ENCODE results near the gene BORCS6. TPM values are rescaled to one million over a fixed set of nuclear protein-coding genes. Genes with fewer than 3 reads are reported as not detected.
A peak's percentile ranks its signal among the peaks of the same experiment; 100 is the strongest.

BORCS6 gene
- total and polyA plus RNA-seq, 2 of the 13 experiments (the other 11 are each of a cell fraction or from before 2014, with no cell fraction given) = 2.0 to 5.1 TPM

DNA sequence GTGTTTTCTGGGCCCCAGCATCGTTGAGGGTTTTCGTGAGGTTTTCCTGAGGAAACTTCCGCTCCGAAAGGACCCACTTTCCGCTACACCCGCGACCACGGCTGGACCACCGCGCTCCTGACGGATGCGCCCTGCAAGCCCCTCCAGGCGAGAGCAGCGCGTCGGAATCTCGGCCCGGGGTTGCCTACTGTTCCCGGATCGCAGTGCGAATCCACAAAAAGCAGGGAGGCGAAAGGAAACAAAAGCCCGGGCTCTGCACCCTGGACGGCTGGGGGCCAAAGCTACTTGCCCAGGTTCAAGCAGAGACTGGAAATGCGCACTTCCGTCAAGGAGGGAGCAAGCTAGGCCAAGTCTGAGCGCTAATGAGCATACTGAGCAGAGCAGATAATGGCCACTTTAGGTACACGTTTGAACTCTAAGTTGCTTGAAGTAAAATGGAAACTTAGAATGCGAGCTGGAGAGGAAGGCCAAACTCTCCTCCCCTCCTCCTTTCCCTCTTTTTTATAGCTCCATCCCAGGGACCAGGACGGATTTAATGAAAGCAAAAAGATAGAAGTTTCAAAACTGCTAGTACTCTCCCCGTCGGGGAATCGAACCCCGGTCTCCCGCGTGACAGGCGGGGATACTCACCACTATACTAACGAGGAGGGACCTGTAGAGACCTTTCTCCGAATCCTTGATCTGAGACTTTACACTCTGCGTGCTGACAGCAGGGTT lies 31.8 kb upstream of the BORCS6 start (continued):
- TF ChIP-seq, protein P1, sequence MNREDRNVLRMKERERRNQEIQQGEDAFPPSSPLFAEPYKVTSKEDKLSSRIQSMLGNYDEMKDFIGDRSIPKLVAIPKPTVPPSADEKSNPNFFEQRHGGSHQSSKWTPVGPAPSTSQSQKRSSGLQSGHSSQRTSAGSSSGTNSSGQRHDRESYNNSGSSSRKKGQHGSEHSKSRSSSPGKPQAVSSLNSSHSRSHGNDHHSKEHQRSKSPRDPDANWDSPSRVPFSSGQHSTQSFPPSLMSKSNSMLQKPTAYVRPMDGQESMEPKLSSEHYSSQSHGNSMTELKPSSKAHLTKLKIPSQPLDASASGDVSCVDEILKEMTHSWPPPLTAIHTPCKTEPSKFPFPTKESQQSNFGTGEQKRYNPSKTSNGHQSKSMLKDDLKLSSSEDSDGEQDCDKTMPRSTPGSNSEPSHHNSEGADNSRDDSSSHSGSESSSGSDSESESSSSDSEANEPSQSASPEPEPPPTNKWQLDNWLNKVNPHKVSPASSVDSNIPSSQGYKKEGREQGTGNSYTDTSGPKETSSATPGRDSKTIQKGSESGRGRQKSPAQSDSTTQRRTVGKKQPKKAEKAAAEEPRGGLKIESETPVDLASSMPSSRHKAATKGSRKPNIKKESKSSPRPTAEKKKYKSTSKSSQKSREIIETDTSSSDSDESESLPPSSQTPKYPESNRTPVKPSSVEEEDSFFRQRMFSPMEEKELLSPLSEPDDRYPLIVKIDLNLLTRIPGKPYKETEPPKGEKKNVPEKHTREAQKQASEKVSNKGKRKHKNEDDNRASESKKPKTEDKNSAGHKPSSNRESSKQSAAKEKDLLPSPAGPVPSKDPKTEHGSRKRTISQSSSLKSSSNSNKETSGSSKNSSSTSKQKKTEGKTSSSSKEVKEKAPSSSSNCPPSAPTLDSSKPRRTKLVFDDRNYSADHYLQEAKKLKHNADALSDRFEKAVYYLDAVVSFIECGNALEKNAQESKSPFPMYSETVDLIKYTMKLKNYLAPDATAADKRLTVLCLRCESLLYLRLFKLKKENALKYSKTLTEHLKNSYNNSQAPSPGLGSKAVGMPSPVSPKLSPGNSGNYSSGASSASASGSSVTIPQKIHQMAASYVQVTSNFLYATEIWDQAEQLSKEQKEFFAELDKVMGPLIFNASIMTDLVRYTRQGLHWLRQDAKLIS (CRISPR knock-in tag; IDR thresholded peaks at IDR 0.05) = no peak
- TF ChIP-seq, protein P2, sequence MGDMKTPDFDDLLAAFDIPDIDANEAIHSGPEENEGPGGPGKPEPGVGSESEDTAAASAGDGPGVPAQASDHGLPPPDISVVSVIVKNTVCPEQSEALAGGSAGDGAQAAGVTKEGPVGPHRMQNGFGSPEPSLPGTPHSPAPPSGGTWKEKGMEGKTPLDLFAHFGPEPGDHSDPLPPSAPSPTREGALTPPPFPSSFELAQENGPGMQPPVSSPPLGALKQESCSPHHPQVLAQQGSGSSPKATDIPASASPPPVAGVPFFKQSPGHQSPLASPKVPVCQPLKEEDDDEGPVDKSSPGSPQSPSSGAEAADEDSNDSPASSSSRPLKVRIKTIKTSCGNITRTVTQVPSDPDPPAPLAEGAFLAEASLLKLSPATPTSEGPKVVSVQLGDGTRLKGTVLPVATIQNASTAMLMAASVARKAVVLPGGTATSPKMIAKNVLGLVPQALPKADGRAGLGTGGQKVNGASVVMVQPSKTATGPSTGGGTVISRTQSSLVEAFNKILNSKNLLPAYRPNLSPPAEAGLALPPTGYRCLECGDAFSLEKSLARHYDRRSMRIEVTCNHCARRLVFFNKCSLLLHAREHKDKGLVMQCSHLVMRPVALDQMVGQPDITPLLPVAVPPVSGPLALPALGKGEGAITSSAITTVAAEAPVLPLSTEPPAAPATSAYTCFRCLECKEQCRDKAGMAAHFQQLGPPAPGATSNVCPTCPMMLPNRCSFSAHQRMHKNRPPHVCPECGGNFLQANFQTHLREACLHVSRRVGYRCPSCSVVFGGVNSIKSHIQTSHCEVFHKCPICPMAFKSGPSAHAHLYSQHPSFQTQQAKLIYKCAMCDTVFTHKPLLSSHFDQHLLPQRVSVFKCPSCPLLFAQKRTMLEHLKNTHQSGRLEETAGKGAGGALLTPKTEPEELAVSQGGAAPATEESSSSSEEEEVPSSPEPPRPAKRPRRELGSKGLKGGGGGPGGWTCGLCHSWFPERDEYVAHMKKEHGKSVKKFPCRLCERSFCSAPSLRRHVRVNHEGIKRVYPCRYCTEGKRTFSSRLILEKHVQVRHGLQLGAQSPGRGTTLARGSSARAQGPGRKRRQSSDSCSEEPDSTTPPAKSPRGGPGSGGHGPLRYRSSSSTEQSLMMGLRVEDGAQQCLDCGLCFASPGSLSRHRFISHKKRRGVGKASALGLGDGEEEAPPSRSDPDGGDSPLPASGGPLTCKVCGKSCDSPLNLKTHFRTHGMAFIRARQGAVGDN (CRISPR knock-in tag; IDR thresholded peaks at IDR 0.05) = peak; percentile 65
- TF ChIP-seq ZNF777 (CRISPR knock-in tag; IDR thresholded peaks at IDR 0.05) (peak; percentile 85), GABPA (IDR thresholded peaks at IDR 0.05; ENCODE audit: low read depth, low read length) (no peak), GABPA (CRISPR knock-in tag; IDR thresholded peaks at IDR 0.05; ENCODE audit: low read depth) (no peak), ZNF17 (CRISPR knock-in tag; IDR thresholded peaks at IDR 0.05) (peak; percentile 56; the same call in 1 of the 2 replicates), TGIF2 (CRISPR knock-in tag; IDR thresholded peaks at IDR 0.05) (peak; percentile 42; the same call in 1 of the 2 replicates), YEATS2 (CRISPR knock-in tag; IDR thresholded peaks at IDR 0.05; ENCODE audit: borderline replicate concordance) (0 out of 2 replicates have a peak, but pooled peaks have one; percentile 17), GATA4 (IDR thresholded peaks at IDR 0.05; ENCODE audit: borderline replicate concordance, low read depth) (no peak), ZNF558 (CRISPR knock-in tag; IDR thresholded peaks at IDR 0.05; ENCODE audit: borderline replicate concordance) (peak; percentile 10; the same call in 1 of the 2 replicates), AGO1 (IDR thresholded peaks at IDR 0.05; ENCODE audit: low read depth, low read length, poor library complexity, severe bottlenecking) (peak; percentile 67), MXI1 (IDR thresholded peaks at IDR 0.05; ENCODE audit: borderline replicate concordance, low read depth, low read length) (no peak), JUN (CRISPR knock-in tag; IDR thresholded peaks at IDR 0.05) (peak; percentile 57), LCORL (IDR thresholded peaks at IDR 0.05) (no peak), LCORL (CRISPR knock-in tag; IDR thresholded peaks at IDR 0.05) (no peak)
- TF ChIP-seq, protein P3, sequence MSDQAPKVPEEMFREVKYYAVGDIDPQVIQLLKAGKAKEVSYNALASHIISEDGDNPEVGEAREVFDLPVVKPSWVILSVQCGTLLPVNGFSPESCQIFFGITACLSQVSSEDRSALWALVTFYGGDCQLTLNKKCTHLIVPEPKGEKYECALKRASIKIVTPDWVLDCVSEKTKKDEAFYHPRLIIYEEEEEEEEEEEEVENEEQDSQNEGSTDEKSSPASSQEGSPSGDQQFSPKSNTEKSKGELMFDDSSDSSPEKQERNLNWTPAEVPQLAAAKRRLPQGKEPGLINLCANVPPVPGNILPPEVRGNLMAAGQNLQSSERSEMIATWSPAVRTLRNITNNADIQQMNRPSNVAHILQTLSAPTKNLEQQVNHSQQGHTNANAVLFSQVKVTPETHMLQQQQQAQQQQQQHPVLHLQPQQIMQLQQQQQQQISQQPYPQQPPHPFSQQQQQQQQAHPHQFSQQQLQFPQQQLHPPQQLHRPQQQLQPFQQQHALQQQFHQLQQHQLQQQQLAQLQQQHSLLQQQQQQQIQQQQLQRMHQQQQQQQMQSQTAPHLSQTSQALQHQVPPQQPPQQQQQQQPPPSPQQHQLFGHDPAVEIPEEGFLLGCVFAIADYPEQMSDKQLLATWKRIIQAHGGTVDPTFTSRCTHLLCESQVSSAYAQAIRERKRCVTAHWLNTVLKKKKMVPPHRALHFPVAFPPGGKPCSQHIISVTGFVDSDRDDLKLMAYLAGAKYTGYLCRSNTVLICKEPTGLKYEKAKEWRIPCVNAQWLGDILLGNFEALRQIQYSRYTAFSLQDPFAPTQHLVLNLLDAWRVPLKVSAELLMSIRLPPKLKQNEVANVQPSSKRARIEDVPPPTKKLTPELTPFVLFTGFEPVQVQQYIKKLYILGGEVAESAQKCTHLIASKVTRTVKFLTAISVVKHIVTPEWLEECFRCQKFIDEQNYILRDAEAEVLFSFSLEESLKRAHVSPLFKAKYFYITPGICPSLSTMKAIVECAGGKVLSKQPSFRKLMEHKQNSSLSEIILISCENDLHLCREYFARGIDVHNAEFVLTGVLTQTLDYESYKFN (CRISPR knock-in tag; conservative IDR thresholded peaks at IDR 0.05) = no peak
- TF ChIP-seq, protein P4, sequence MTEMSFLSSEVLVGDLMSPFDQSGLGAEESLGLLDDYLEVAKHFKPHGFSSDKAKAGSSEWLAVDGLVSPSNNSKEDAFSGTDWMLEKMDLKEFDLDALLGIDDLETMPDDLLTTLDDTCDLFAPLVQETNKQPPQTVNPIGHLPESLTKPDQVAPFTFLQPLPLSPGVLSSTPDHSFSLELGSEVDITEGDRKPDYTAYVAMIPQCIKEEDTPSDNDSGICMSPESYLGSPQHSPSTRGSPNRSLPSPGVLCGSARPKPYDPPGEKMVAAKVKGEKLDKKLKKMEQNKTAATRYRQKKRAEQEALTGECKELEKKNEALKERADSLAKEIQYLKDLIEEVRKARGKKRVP (CRISPR knock-in tag; IDR thresholded peaks at IDR 0.05) = peak in 1 of 2 experiments; percentile 28; a peak in 1 of 4 replicates

Measured in HepG2 (cell line).